Activated T-helper 17 cell treated with anti-CD3 and anti-CD28 coated beads, Interleukin-2, amount 50 U/mL, for 72 hours (primary cell): ENCODE data around the gene SMC4. TPM values are rescaled to one million over a fixed set of nuclear protein-coding genes. Genes with fewer than 3 reads are reported as not detected.
A peak's percentile ranks its signal among the peaks of the same experiment; 100 is the strongest.

ENCODE experiments used
- ATAC-seq: fragments of 150-1000 bp; cut with Tn5 transposase; replicated peaks from 2 replicates; pipeline ENCODE4 v1.10.0; 2021; ENCODE audit warnings: mild to moderate bottlenecking, moderate library complexity
- H3K27ac Mint-ChIP-seq: one replicate; pipeline ENCODE4 v1.8.0; 2022; ENCODE audit warnings: mixed read lengths
- H3K27me3 Mint-ChIP-seq: one replicate; pipeline ENCODE4 v1.8.0; 2022; ENCODE audit warnings: mixed read lengths
- H3K36me3 Mint-ChIP-seq: one replicate; pipeline ENCODE4 v1.8.0; 2022; ENCODE audit warnings: low read depth, mild to moderate bottlenecking, mixed read lengths
- H3K4me1 Mint-ChIP-seq: one replicate; pipeline ENCODE4 v1.8.0; 2022; ENCODE audit warnings: mixed read lengths
- H3K4me3 Mint-ChIP-seq: one replicate; pipeline ENCODE4 v1.8.0; 2022; ENCODE audit warnings: mild to moderate bottlenecking, mixed read lengths
- H3K9me3 Mint-ChIP-seq: one replicate; pipeline ENCODE4 v1.8.0; 2022; ENCODE audit warnings: mixed read lengths
- total RNA-seq, 2 donors: library from RNA; stranded (reverse); gene quantifications; one replicate each; pipeline ENCODE4 v1.2.3, GENCODE V29; 2022

The SMC4 gene
- total RNA-seq, 2 donors from 2014 or later = 182 to 207 TPM

DNA sequence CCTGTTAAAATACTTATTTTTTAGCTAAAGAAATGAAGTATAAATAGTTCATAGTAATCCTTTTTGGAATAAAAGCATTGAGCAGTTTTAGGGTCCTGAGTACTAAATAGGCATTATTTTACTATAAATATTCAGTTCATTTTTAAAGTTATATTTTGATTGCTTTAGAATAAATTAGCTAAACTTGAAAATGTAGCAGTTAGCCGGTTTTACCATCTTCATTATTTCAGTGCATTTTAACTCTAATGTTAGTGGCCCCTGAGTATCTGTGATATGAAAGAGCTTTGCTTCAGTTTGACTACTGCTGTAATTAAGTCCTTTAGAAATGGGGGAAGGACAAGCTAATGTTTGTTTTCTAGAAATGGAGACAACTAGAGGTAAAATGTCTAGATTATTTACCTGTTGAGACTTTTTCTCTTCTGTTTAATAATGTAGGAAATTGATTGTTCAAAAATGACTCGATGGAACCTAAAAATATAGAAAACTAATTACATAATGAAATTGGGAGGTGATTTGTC lies 3.6 kb downstream of the SMC4 start:
- Mint-ChIP-seq H3K36me3 (peaks cover 93% of the 10 kb centered on the region), H3K27me3 (no peaks in the 10 kb centered on the region), H3K4me3 (peak overlapping the region; percentile 95), H3K9me3 (no peaks in the 10 kb centered on the region), H3K27ac (no peak overlapping the region), H3K4me1 (peaks cover 31% of the 10 kb centered on the region)
- ATAC-seq = no peak

DNA sequence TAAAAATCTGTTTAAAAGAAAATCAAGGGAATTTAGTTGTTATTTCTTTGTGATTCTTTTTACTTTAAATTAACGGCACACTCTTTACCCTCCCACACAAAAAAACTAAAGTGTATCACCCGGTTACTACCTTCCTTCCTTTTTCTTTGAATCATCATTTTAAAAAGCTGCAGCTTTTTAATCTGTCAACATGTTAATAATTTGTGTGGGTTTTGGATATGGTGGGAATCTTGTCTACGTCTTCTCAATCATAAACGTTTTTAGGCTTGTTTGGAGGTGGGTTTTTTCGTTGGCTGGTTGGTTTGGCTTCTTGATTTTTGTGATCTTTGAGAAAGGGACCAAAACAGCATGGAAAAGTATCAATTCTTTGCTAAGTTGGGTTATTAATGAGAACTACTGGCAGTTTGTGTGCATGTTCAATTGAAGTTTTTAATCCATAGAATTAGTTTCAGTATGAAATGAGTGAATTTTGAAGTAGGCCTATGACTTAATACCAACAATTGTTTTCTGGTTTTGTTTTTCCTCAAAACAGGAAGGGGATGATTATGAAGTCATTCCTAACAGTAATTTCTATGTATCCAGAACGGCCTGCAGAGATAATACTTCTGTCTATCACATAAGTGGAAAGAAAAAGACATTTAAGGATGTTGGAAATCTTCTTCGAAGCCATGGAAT lies 4.5 kb downstream of the SMC4 start:
- H3K9me3 Mint-ChIP-seq = no peaks in the 10 kb centered on the region
- no peak for ATAC-seq
- no peaks in the 10 kb centered on the region for H3K27me3 Mint-ChIP-seq
- H3K4me1 Mint-ChIP-seq = peaks cover 30% of the 10 kb centered on the region
- peak overlapping the region; percentile 78 for H3K27ac Mint-ChIP-seq
- H3K4me3 Mint-ChIP-seq = peak overlapping the region; percentile 95
- peaks cover 99% of the 10 kb centered on the region for H3K36me3 Mint-ChIP-seq

DNA sequence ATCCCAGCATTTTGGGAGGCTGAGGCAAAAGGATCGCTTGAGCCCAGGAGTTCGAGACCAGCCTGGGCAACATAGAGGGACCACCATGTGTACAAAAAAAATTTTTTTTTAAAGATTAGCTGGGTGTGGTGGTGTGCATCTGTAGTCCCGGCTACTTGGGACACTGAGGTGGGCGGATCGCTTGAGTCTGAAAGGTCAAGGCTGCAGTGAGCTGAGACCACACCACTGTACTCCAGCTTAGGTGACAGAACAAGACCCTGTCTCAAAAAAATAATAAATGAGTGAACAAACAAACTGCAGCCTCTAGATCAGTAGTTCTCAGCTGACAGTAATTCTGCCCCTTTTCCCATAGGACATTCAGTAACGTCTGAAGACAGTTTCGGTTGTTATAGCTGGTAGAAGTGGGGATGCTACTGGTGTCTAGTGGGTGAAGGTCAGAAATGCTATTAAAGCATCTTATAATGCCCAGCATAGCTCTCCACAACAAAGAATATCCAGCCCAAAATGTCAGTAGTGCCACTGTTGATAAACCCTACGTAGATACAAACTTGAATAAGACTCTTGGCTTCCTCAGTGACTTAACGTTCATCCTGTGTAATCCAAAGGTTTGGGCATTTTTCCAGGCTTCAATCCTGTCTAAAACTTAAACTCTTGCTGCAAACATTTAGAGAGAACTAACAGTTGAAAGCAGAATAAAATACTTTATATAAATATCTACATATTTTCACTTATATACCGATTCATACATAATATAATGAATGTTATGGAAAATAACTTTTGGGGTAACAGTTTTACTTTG lies 10.6 kb downstream of the SMC4 start:
- ATAC-seq = no peak
- Mint-ChIP-seq H3K9me3 (no peaks in the 10 kb centered on the region), H3K36me3 (peaks cover 80% of the 10 kb centered on the region), H3K4me1 (no peaks in the 10 kb centered on the region), H3K27ac (no peak overlapping the region), H3K27me3 (no peaks in the 10 kb centered on the region), H3K4me3 (no peak overlapping the region)

DNA sequence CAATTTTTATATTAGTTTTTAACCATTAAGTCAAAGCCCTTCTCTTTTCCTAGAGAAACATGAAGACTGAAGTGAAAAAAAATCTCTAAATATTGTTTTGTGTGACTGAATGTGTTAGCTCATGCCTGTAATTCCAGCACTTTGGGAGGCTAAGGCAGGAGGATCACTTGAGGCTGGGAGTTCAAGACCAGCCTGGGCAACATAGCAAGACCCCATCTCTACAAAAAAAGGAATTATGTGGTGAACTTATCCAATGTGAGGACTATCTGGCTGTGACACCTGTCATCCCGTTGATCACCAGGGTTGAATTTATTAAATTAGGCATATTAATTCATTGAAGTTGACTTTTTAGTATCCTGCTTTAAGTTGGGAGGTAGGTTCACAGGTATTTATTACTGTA lies 13.0 kb downstream of the SMC4 start:
- H3K27ac Mint-ChIP-seq = no peak overlapping the region
- ATAC-seq = no peak
- H3K27me3 Mint-ChIP-seq = no peaks in the 10 kb centered on the region
- no peak overlapping the region for H3K4me3 Mint-ChIP-seq
- H3K9me3 Mint-ChIP-seq = no peaks in the 10 kb centered on the region
- peaks cover 81% of the 10 kb centered on the region for H3K36me3 Mint-ChIP-seq
- peaks cover 6% of the 10 kb centered on the region for H3K4me1 Mint-ChIP-seq

DNA sequence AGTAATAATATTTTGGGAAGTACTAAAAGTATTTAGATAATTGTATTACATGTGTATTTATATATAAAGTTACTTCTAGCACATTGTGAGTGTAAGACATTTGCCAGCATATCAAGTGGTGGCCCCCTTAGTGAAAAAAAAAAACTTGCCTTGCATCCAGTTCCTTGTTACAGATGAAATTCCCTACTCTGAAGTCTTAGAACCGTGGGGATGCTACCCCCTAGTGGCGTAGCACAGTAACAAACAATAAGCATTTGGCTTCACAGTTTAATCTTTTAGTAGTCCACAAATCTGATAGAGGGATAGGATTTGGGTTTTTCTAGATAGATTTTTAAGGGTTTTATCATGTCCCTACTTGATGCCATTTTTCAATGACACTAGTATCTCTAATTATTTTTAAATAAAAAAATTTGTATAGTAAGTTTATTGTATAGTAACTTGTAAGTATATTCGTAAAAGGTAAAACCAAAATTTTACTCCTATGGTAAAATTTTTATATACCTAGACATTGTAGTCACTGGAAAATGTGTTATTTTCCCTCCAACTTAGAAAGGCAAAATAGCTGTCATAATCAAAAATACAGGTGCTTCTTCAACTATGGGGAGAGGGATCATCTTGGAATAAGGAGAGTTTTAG lies 14.3 kb downstream of the SMC4 start:
- Mint-ChIP-seq H3K4me1 (peaks cover 10% of the 10 kb centered on the region), H3K27ac (no peak overlapping the region), H3K36me3 (peaks cover 81% of the 10 kb centered on the region), H3K4me3 (no peak overlapping the region), H3K27me3 (no peaks in the 10 kb centered on the region), H3K9me3 (no peaks in the 10 kb centered on the region)
- ATAC-seq = peak; percentile 70

DNA sequence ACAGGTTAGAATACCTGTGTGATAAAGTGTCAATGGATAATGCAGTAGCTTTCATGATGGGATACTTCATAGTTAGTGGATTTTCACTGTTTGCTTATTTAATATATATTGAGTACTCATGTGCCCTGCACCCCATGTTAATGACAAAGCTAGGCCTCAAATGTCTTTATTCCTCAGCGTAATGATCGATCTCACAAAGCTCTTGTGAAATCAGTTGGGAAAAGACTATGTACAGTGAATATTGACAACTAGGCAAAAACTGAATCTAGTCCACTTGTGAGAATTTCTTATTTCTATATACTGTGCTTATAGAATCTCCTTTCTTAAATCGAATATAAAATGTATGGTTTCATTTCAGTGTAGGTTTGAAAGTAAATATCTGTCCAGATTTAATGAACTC lies 17.9 kb downstream of the SMC4 start:
- no peaks in the 10 kb centered on the region for H3K27me3 Mint-ChIP-seq
- H3K27ac Mint-ChIP-seq = no peak overlapping the region
- peaks cover 100% of the 10 kb centered on the region for H3K36me3 Mint-ChIP-seq
- no peak overlapping the region for H3K4me3 Mint-ChIP-seq
- H3K4me1 Mint-ChIP-seq = peaks cover 10% of the 10 kb centered on the region
- no peak for ATAC-seq
- H3K9me3 Mint-ChIP-seq = no peaks in the 10 kb centered on the region

DNA sequence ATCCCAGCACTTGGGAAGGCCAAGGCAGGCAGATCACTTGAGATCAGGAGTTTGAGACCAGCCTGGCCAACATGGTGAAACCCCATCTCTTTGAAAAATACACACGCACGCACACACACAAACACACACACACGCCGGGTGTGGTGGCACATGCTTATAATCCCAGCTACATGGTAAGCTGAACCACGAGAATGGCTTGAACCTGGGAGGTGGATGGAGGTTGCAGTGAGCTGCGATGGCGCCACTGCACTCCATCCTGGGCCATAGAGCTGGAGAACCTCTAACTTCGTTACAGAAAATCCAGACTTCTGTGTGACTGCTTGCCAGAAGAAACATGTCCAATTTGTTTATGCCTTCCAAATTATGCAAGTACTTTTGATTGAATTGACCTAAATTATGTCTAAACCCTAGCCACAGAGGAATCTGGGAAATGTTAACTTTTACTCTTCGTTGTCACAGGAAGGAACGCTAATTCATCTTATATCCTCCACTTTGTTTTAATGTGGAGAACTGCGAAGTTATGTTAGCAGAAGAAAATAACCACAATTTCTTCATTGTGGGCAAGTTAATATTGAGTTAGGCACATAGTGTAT lies 28.5 kb downstream of the SMC4 start:
- Mint-ChIP-seq H3K4me3 (no peak overlapping the region), H3K27me3 (no peaks in the 10 kb centered on the region), H3K27ac (no peak overlapping the region), H3K9me3 (no peaks in the 10 kb centered on the region), H3K4me1 (no peaks in the 10 kb centered on the region), H3K36me3 (peaks cover 100% of the 10 kb centered on the region)
- no peak for ATAC-seq

DNA sequence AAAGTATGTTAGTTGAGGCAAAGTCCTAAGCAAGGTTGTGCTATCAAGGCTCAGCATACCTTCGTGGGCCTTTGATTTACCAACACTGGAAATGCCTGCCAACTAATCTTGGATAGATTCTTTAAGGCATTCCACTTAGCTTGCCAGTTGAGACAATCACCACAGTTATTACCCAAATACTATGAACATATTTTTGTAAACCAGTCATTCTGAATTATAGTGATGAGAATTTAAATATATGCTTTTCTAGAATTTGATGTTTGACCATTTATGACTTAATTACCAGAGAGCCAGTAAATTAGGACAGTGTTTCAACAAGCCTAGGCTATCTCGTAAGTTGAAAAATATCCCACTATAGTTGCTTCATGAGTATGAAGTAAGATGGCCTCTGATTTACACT lies 34.6 kb downstream of the SMC4 start:
- H3K27ac Mint-ChIP-seq = no peak overlapping the region
- H3K4me3 Mint-ChIP-seq = no peak overlapping the region
- H3K9me3 Mint-ChIP-seq = no peaks in the 10 kb centered on the region
- H3K36me3 Mint-ChIP-seq = peaks cover 100% of the 10 kb centered on the region
- H3K27me3 Mint-ChIP-seq = no peaks in the 10 kb centered on the region
- no peak for ATAC-seq
- peaks cover 13% of the 10 kb centered on the region for H3K4me1 Mint-ChIP-seq

DNA sequence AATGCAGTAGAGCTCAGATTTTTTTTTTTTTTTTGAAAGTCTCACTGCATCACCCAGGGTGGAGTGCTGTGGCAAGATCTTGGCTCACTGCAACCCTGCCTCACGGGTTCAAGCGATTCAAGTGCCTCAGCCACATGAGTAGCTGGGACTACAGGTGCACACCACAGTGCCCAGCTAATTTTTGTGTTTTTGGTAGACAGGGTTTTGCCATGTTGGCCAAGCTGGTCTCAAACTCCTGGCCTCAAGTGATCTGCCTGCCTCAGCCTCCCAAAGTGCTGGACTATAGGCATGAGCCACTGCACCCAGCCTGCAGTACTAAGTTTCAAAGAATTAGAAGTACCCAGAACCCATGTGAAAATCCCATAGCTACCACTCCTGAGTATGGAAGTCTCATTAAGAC lies 35.6 kb downstream of the SMC4 start:
- H3K4me3 Mint-ChIP-seq = no peak overlapping the region
- H3K27me3 Mint-ChIP-seq = no peaks in the 10 kb centered on the region
- H3K9me3 Mint-ChIP-seq = no peaks in the 10 kb centered on the region
- H3K36me3 Mint-ChIP-seq = peaks cover 100% of the 10 kb centered on the region
- no peak overlapping the region for H3K27ac Mint-ChIP-seq
- ATAC-seq = no peak
- H3K4me1 Mint-ChIP-seq = peaks cover 18% of the 10 kb centered on the region

DNA sequence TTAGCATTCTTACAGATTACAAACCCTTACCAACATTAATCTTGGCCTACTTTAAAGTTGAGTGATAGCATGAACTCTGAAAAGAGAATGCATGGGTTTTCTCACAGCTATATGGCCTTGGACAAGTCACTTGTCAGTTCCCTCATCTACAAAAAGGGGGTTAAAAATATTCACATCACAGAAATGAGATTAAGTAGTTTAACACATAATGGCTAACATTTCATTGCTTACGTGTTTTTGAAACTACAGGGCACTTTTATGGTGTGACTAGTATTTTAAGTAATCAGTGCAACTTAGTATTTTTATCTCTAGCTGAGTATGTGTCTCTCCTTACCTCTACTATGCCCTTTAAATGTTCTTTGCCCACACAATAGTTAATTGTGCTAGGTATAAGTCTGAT lies 36.3 kb downstream of the SMC4 start:
- Mint-ChIP-seq H3K4me1 (peaks cover 24% of the 10 kb centered on the region), H3K27me3 (no peaks in the 10 kb centered on the region), H3K27ac (no peak overlapping the region), H3K36me3 (peaks cover 100% of the 10 kb centered on the region), H3K4me3 (no peak overlapping the region), H3K9me3 (no peaks in the 10 kb centered on the region)
- no peak for ATAC-seq

DNA sequence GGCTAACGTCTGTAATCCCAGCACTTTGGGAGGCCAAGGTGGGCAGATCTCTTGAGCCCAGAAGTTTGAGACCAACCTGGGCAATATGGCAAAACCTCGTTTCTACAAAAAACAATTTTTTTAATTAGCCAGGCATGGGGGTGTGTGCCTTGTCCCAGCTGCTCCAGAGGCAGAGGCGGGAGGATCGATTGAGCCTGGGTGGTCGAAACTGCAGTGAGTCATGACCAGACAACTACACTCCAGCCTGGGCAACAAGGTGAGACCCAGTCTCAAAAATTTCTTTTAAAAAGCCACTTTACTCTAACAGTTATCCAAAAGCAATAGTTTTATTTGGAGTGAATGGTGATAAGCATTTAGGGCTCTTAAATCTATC lies 37.6 kb downstream of the SMC4 start:
- ATAC-seq = peak; percentile 65
- Mint-ChIP-seq H3K27ac (no peak overlapping the region), H3K36me3 (peaks cover 100% of the 10 kb centered on the region), H3K27me3 (no peaks in the 10 kb centered on the region), H3K9me3 (no peaks in the 10 kb centered on the region), H3K4me1 (peaks cover 28% of the 10 kb centered on the region), H3K4me3 (peak overlapping the region; percentile 13)

DNA sequence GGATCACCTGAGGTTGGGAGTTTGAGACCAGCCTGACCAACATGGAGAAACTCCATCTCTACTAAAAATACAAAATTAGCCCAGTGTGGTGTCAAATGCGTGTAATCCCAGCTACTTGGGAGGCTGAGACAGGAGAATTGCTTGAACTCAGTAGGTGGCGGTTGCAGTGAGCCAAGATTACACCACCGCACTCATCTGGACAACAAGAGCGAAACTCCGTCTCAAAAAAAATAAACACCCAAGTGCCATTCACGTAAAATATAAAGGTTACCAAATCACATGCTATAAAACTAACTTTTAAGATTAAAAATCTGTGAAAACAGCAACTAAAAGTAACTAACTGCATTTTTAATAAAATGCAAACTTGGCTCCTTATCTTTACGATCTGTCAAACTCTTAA lies 41.2 kb downstream of the SMC4 start:
- Mint-ChIP-seq H3K4me3 (no peak overlapping the region), H3K4me1 (peaks cover 36% of the 10 kb centered on the region), H3K36me3 (peaks cover 94% of the 10 kb centered on the region), H3K27me3 (no peaks in the 10 kb centered on the region), H3K27ac (no peak overlapping the region), H3K9me3 (no peaks in the 10 kb centered on the region)
- ATAC-seq = no peak

DNA sequence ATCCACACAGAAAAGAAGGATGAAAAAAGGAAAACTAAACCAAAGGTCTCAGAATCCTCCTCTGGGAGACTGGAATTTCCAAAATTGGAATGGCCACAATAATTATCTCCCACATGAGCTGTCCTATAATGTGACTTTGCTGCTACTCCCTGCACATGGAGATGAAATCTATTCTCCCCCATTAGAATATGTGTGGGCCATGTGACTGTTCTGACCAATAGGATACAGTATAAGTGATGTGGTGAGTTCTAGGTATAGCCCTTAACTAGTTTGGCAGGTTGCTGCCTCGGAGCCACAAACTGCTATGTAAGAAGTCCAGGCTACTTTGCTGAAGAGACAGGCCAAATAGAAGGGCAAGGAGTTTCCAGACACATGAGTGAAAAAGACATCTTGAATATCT lies 45.0 kb downstream of the SMC4 start:
- ATAC-seq = no peak
- peak overlapping the region; percentile 49 for H3K27ac Mint-ChIP-seq
- H3K4me3 Mint-ChIP-seq = peak overlapping the region; percentile 15
- H3K27me3 Mint-ChIP-seq = no peaks in the 10 kb centered on the region
- peaks cover 22% of the 10 kb centered on the region for H3K4me1 Mint-ChIP-seq
- H3K9me3 Mint-ChIP-seq = no peaks in the 10 kb centered on the region
- peaks cover 91% of the 10 kb centered on the region for H3K36me3 Mint-ChIP-seq

DNA sequence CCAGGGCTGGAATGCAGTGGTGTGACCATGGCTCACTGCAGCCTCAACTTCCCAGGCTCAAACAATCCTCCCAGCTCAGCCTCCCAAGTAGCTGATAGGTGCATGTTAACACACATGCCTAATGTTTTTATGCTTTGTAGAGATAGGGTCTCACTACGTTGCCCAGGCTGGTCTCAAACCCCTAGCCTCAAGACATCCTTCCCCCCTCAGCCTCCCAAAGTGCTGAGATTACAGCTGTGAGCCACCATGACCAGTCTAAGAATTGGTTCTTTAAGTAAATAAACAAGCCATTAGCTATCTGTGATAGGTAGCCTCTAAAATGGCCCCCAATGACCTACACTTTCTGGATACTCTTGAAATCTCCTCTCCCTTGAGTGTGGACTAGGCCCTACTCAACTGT lies 46.4 kb downstream of the SMC4 start:
- Mint-ChIP-seq H3K4me3 (peak overlapping the region; percentile 33), H3K4me1 (peaks cover 17% of the 10 kb centered on the region), H3K27ac (no peak overlapping the region), H3K27me3 (no peaks in the 10 kb centered on the region), H3K36me3 (peaks cover 81% of the 10 kb centered on the region), H3K9me3 (no peaks in the 10 kb centered on the region)
- ATAC-seq = no peak
